ENCODE measurements around the gene MAP6D1. TPM values are rescaled to one million over a fixed set of nuclear protein-coding genes. Genes with fewer than 3 reads are reported as not detected.

MAP6D1 gene
- total RNA-seq, 1 experiment from 2014 or later: 7.1 TPM

DNA sequence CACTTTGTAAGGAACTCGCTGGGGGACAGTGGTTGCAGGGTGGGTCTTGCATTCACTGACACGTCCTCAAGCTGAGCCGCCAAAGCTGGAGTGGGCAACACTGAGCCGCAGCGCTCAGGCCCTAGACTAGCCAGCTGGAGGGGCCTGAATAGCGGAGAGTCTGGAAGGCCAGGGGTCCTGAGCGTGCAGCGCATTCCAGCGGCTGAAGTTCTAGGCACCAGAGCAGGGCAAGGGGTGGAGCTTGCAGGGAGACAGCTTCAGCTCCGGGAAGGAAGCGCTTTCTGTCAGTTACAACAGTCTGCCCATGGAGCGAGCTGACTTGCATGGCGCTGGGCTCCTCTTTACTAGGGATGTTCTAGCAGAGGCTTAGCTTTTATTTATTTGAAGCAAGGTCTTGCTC lies 2.7 kb downstream of the MAP6D1 start:
- no peak overlapping the region for H3K4me2 ChIP-seq (ENCODE audit: insufficient read depth, insufficient read length, low read length)
- no peaks in the 10 kb centered on the region for H3K27me3 ChIP-seq (ENCODE audit: insufficient read depth, low read length)
- H2BK15ac ChIP-seq (ENCODE audit: low read depth, low read length): no peak overlapping the region
- peaks cover 9% of the 10 kb centered on the region for H3K27me3 Mint-ChIP-seq (ENCODE audit: low read depth)
- H3K23ac ChIP-seq (ENCODE audit: insufficient read length, low read depth, low read length): no peak overlapping the region
- no peak overlapping the region for H2BK20ac ChIP-seq (ENCODE audit: low read depth, low read length, poor library complexity, severe bottlenecking)
- H3K18ac ChIP-seq (ENCODE audit: insufficient read length, low read depth, low read length): no peak overlapping the region
- no CpG with 5 or more reads among the region's 13 CpGs for WGBS (ENCODE audit: extremely low coverage, insufficient read length, low lambda C conversion rate)
- no peak overlapping the region for H4K91ac ChIP-seq (ENCODE audit: insufficient read length, low read depth, low read length)
- DNase-seq: peak; percentile 74
- no peaks in the 10 kb centered on the region; the same call in 1 of the 2 replicates for H3K4me1 ChIP-seq (ENCODE audit: insufficient read depth, low read length)
- H3K9ac ChIP-seq (ENCODE audit: extremely low read depth, insufficient read length, low read length): no peak overlapping the region
- H3K4me3 Mint-ChIP-seq: peak overlapping the region in 1 of 2 experiments; percentile 49; a peak in 1 of 5 replicates
- H2BK12ac ChIP-seq (ENCODE audit: insufficient read length, low read depth, low read length): no peak overlapping the region
- no peak overlapping the region for H3K56ac ChIP-seq (ENCODE audit: insufficient read length, low read depth, low read length)
- no peaks in the 10 kb centered on the region for H4K20me1 ChIP-seq (ENCODE audit: control insufficient read depth, insufficient read depth, insufficient read length)
- peaks cover 6% of the 10 kb centered on the region for H3K23me2 ChIP-seq (ENCODE audit: insufficient read length, low read depth, low read length, poor library complexity, severe bottlenecking)
- H2BK5ac ChIP-seq (ENCODE audit: insufficient read length, low read length): no peak overlapping the region
- no peaks in the 10 kb centered on the region for H3K9me3 Mint-ChIP-seq
- H2AFZ ChIP-seq (ENCODE audit: low read length): no peak overlapping the region
- H3K27ac ChIP-seq (ENCODE audit: insufficient read length, low read depth, low read length): no peak overlapping the region
- no peaks in the 10 kb centered on the region for H3K79me1 ChIP-seq (ENCODE audit: insufficient read depth, low read depth, low read length, poor library complexity, severe bottlenecking)
- peaks cover 24 to 25% of the 10 kb centered on the region in 2 experiments for H3K4me1 Mint-ChIP-seq
- H3K36me3 Mint-ChIP-seq (ENCODE audit: insufficient read depth in 1 of 3, low read depth in 3 of 3): peaks cover 0 to 6% (median 0%) of the 10 kb centered on the region in 3 experiments; a peak in 5 of 7 replicates
- H3T11ph ChIP-seq (ENCODE audit: low read length): no peak overlapping the region
- TF ChIP-seq CTCF (conservative IDR thresholded peaks at IDR 0.05): no peak
- no peak overlapping the region for H4K5ac ChIP-seq (ENCODE audit: insufficient read length, low read depth, low read length)
- no peaks in the 10 kb centered on the region for H3K9me3 ChIP-seq (ENCODE audit: control insufficient read depth, low read depth, low read length)
- no peak overlapping the region for H4K8ac ChIP-seq (replicated peaks; ENCODE audit: insufficient read length, low read depth, low read length)
- no peak overlapping the region for H3K14ac ChIP-seq (ENCODE audit: insufficient read depth, low read length)
- H2AK5ac ChIP-seq (ENCODE audit: insufficient read length, low read length): no peak overlapping the region
- no peak overlapping the region for H3K4ac ChIP-seq (ENCODE audit: low read depth, low read length)
- no peak overlapping the region for H3K27ac Mint-ChIP-seq
- H3K79me2 ChIP-seq (ENCODE audit: insufficient read depth, low read length): no peaks in the 10 kb centered on the region
- H2BK120ac ChIP-seq (ENCODE audit: low read depth, low read length, poor library complexity, severe bottlenecking): no peak overlapping the region

Measured in H9 (cell line).